HepG2 (cell line): ENCODE measurements around the gene MOCS2. TPM values are rescaled to one million over a fixed set of nuclear protein-coding genes. Genes with fewer than 3 reads are reported as not detected.
A peak's percentile ranks its signal among the peaks of the same experiment; 100 is the strongest.

Experiments used
- CBX1 ChIP-seq: IDR thresholded peaks from one replicate; pipeline ENCODE4 v1.6.1; 2016; ENCODE audit warnings: antibody characterized with exemption, low read depth
- GLI4 ChIP-seq: sonication (generic); formaldehyde crosslinking; IDR thresholded peaks from 2 replicates; pipeline ENCODE4 v1.5.1; 2020; ENCODE audit warnings: missing genetic modification reagents, mild to moderate bottlenecking, moderate library complexity, borderline replicate concordance
- GZF1 ChIP-seq: sonication (generic); formaldehyde crosslinking; IDR thresholded peaks from 2 replicates; pipeline ENCODE4 v1.5.1; 2020; ENCODE audit warnings: mild to moderate bottlenecking, missing genetic modification reagents
- KLF11 ChIP-seq: IDR thresholded peaks from 2 replicates; pipeline ENCODE4 v1.6.1; 2016; ENCODE audit warnings: missing compliant biosample characterization
- KMT2B ChIP-seq: IDR thresholded peaks from 2 replicates; pipeline ENCODE4 v1.6.1; 2016; ENCODE audit warnings: missing genetic modification reagents, missing compliant biosample characterization
- NFATC3 ChIP-seq: sonication (generic); formaldehyde crosslinking; IDR thresholded peaks from 2 replicates; pipeline ENCODE4 v1.5.1; 2020; ENCODE audit warnings: mild to moderate bottlenecking, missing genetic modification reagents
- RELA ChIP-seq: sonication (generic); formaldehyde crosslinking; IDR thresholded peaks from 2 replicates; pipeline ENCODE4 v1.4.0; 2020; ENCODE audit warnings: missing genetic modification reagents
- SIX4 ChIP-seq: sonication (generic); formaldehyde crosslinking; IDR thresholded peaks from 2 replicates; pipeline ENCODE4 v1.4.0; 2020; ENCODE audit warnings: missing genetic modification reagents
- XRCC5 ChIP-seq: fragments of 200-400 bp; formaldehyde crosslinking; optimal IDR thresholded peaks from 2 replicates; pipeline ENCODE3; 2017; ENCODE audit warnings: mild to moderate bottlenecking, low read length
- ZNF720 ChIP-seq: sonication (generic); formaldehyde crosslinking; IDR thresholded peaks from 2 replicates; pipeline ENCODE4 v1.4.0; 2020; ENCODE audit warnings: missing genetic modification reagents
- polyA plus RNA-seq, 8 experiments: library from polyadenylated mRNA; depleted of rRNA in 3 of 8; stranded (reverse) in 7 of 8; unstranded in 1 of 8; fragments of >200 nt; fragmentation: Illumina TruSeq in 4 of 8; extraction: Trizol in 4 of 8; gene quantifications; 2 replicates each; pipeline versions ENCODE4 v1.2.1 to v1.2.3, GENCODE V29; 2011 to 2016; ENCODE audit warnings: low read depth in 4 of 8, missing spikeins in 1 of 8, mixed read lengths in 1 of 8; ENCODE audit not compliant: insufficient read depth in 1 of 8
- total RNA-seq, 5 experiments: library from RNA; depleted of rRNA; stranded (reverse); fragments of >200 nt; fragmentation: Illumina TruSeq; extraction: Trizol; gene quantifications; 2 replicates each; pipeline ENCODE4 v1.2.3, GENCODE V29; 2016; ENCODE audit warnings: low read depth in 1 of 5
- TF ChIP-seq, protein P1 (sequence below): sonication (generic); formaldehyde crosslinking; IDR thresholded peaks from 2 replicates; pipeline ENCODE4 v1.5.0; 2020; ENCODE audit warnings: mild to moderate bottlenecking, missing genetic modification reagents
- TF ChIP-seq, protein P2 (sequence below): sonication (generic); formaldehyde crosslinking; IDR thresholded peaks from 2 replicates; pipeline ENCODE4 v1.5.0; 2020; ENCODE audit warnings: missing genetic modification reagents
- TF ChIP-seq, protein P3 (sequence below): IDR thresholded peaks from 2 replicates; pipeline ENCODE4 v1.6.1; 2016; ENCODE audit warnings: low read depth
- TF ChIP-seq, protein P4 (sequence below): sonication (generic); formaldehyde crosslinking; IDR thresholded peaks from 2 replicates; pipeline ENCODE4 v1.8.0; 2022; ENCODE audit warnings: missing genetic modification reagents, mild to moderate bottlenecking, borderline replicate concordance
- TF ChIP-seq, protein P5 (sequence below): sonication (generic); formaldehyde crosslinking; IDR thresholded peaks from 2 replicates; pipeline ENCODE4 v1.8.1; 2023; ENCODE audit warnings: mild to moderate bottlenecking, moderate library complexity, missing genetic modification reagents
- TF ChIP-seq, protein P6 (sequence below): sonication (generic); formaldehyde crosslinking; IDR thresholded peaks from 2 replicates; pipeline ENCODE4 v1.4.0; 2020; ENCODE audit warnings: missing genetic modification reagents
- TF ChIP-seq, protein P7 (sequence below): sonication (generic); formaldehyde crosslinking; IDR thresholded peaks from 2 replicates; pipeline ENCODE4 v1.5.1; 2020; ENCODE audit warnings: mild to moderate bottlenecking, missing genetic modification reagents, moderate library complexity

The MOCS2 gene
- total and polyA plus RNA-seq, 2 of the 13 experiments (the other 11 are each of a cell fraction or from before 2014, with no cell fraction given), result 19.2 to 41.9 TPM

DNA sequence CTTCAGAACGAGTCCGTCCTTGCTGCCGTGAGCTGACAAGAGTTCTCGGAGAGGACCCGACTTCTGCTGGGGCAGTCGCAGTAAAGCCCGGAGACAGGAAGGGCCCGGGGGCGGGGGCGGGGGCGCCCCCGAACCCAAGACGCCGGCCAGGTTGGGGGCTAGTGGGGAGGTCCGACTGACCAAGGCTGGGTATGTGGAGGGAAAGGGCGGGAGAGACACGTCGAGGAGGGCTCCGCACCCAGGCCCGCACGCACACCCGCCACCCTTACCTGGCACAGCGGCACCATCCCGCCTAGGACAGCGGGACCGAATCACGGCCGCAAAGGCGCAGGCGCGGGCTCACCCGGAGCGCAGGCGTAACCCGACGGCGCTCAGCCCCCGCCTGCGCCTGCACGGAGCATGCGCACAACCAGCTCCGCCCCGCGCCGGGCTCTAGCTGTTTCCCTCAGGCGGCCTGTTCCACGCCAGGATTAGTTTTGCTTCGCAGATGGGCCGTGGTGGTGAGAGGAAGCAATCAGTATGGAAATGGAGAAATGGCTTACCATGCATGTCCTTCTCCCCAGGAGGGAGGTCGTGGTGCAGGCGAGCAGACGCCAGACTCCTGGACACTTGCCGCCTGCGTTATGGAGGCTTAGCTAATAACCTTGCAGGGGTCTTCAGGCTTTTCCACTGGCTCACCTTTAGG lies at the start of gene MOCS2 (continued):
- no peak for TF ChIP-seq XRCC5
- TF ChIP-seq, protein P1, sequence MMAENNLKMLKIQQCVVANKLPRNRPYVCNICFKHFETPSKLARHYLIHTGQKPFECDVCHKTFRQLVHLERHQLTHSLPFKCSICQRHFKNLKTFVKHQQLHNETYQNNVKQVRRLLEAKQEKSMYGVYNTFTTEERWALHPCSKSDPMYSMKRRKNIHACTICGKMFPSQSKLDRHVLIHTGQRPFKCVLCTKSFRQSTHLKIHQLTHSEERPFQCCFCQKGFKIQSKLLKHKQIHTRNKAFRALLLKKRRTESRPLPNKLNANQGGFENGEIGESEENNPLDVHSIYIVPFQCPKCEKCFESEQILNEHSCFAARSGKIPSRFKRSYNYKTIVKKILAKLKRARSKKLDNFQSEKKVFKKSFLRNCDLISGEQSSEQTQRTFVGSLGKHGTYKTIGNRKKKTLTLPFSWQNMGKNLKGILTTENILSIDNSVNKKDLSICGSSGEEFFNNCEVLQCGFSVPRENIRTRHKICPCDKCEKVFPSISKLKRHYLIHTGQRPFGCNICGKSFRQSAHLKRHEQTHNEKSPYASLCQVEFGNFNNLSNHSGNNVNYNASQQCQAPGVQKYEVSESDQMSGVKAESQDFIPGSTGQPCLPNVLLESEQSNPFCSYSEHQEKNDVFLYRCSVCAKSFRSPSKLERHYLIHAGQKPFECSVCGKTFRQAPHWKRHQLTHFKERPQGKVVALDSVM (CRISPR knock-in tag), result peak; percentile 29; the same call in 1 of the 2 replicates
- TF ChIP-seq, protein P2, sequence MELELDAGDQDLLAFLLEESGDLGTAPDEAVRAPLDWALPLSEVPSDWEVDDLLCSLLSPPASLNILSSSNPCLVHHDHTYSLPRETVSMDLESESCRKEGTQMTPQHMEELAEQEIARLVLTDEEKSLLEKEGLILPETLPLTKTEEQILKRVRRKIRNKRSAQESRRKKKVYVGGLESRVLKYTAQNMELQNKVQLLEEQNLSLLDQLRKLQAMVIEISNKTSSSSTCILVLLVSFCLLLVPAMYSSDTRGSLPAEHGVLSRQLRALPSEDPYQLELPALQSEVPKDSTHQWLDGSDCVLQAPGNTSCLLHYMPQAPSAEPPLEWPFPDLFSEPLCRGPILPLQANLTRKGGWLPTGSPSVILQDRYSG (CRISPR knock-in tag), result peak; percentile 53; the same call in 1 of the 2 replicates
- 0 out of 2 replicates have a peak, but pooled peaks have one; percentile 34 for TF ChIP-seq NFATC3
- peak; percentile 47; the same call in 1 of the 2 replicates for TF ChIP-seq SIX4 (CRISPR knock-in tag)
- peak; percentile 81; the same call in 1 of the 2 replicates for TF ChIP-seq KLF11
- TF ChIP-seq, protein P3, sequence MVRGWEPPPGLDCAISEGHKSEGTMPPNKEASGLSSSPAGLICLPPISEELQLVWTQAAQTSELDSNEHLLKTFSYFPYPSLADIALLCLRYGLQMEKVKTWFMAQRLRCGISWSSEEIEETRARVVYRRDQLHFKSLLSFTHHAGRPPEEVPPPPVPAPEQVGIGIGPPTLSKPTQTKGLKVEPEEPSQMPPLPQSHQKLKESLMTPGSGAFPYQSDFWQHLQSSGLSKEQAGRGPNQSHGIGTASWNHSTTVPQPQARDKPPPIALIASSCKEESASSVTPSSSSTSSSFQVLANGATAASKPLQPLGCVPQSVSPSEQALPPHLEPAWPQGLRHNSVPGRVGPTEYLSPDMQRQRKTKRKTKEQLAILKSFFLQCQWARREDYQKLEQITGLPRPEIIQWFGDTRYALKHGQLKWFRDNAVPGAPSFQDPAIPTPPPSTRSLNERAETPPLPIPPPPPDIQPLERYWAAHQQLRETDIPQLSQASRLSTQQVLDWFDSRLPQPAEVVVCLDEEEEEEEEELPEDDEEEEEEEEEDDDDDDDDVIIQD (CRISPR knock-in tag), result peak; percentile 28; the same call in 1 of the 2 replicates
- TF ChIP-seq GLI4 (CRISPR knock-in tag), result no peak
- TF ChIP-seq RELA (CRISPR knock-in tag), result no peak
- TF ChIP-seq ZNF720, result 0 out of 2 replicates have a peak, but pooled peaks have one; percentile 22
- TF ChIP-seq KMT2B (CRISPR knock-in tag), result peak; percentile 81
- peak; percentile 51; the same call in 1 of the 2 replicates for TF ChIP-seq GZF1 (CRISPR knock-in tag)
- TF ChIP-seq, protein P4, sequence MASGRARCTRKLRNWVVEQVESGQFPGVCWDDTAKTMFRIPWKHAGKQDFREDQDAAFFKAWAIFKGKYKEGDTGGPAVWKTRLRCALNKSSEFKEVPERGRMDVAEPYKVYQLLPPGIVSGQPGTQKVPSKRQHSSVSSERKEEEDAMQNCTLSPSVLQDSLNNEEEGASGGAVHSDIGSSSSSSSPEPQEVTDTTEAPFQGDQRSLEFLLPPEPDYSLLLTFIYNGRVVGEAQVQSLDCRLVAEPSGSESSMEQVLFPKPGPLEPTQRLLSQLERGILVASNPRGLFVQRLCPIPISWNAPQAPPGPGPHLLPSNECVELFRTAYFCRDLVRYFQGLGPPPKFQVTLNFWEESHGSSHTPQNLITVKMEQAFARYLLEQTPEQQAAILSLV (CRISPR knock-in tag), result no peak; the same call in 1 of the 2 replicates
- TF ChIP-seq, protein P5, sequence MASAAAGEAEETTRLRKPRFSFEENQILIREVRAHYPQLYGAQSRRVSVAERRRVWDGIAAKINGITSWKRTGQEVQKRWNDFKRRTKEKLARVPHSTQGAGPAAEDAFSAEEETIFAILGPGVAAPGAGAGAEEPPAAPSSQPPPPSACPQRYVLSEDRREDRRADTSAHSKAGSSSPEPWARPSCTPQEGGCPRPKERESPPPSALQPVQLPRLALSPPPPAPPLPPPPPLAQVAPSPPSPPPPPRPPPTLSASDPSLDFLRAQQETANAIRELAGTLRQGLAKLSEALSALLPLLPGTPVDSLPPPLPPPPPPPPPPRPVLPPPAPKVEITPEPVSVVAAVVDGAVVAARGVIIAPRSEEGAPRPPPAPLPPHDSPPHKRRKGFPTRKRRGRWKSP (CRISPR knock-in tag), result peak; percentile 88; the same call in 1 of the 2 replicates
- TF ChIP-seq, protein P6, sequence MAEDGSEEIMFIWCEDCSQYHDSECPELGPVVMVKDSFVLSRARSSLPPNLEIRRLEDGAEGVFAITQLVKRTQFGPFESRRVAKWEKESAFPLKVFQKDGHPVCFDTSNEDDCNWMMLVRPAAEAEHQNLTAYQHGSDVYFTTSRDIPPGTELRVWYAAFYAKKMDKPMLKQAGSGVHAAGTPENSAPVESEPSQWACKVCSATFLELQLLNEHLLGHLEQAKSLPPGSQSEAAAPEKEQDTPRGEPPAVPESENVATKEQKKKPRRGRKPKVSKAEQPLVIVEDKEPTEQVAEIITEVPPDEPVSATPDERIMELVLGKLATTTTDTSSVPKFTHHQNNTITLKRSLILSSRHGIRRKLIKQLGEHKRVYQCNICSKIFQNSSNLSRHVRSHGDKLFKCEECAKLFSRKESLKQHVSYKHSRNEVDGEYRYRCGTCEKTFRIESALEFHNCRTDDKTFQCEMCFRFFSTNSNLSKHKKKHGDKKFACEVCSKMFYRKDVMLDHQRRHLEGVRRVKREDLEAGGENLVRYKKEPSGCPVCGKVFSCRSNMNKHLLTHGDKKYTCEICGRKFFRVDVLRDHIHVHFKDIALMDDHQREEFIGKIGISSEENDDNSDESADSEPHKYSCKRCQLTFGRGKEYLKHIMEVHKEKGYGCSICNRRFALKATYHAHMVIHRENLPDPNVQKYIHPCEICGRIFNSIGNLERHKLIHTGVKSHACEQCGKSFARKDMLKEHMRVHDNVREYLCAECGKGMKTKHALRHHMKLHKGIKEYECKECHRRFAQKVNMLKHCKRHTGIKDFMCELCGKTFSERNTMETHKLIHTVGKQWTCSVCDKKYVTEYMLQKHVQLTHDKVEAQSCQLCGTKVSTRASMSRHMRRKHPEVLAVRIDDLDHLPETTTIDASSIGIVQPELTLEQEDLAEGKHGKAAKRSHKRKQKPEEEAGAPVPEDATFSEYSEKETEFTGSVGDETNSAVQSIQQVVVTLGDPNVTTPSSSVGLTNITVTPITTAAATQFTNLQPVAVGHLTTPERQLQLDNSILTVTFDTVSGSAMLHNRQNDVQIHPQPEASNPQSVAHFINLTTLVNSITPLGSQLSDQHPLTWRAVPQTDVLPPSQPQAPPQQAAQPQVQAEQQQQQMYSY (CRISPR knock-in tag), result peak; percentile 80
- TF ChIP-seq CBX1, result peak; percentile 15
- TF ChIP-seq, protein P7, sequence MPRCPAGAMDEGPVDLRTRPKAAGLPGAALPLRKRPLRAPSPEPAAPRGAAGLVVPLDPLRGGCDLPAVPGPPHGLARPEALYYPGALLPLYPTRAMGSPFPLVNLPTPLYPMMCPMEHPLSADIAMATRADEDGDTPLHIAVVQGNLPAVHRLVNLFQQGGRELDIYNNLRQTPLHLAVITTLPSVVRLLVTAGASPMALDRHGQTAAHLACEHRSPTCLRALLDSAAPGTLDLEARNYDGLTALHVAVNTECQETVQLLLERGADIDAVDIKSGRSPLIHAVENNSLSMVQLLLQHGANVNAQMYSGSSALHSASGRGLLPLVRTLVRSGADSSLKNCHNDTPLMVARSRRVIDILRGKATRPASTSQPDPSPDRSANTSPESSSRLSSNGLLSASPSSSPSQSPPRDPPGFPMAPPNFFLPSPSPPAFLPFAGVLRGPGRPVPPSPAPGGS (CRISPR knock-in tag), result peak; percentile 59; the same call in 1 of the 2 replicates
